PC-3 (cell line): ENCODE results near the gene TUSC2. TPM values are rescaled to one million over a fixed set of nuclear protein-coding genes. Genes with fewer than 3 reads are reported as not detected.

ENCODE experiments used
- ATAC-seq: fragments of 200-7000 bp; cut with Tn5 transposase; 2 replicates; pipeline ENCODE4 v1.9.1; 2020; ENCODE audit warnings: mild to moderate bottlenecking, moderate library complexity
- BruUV-seq: library from RNA; stranded (reverse); fragments of 400-500 nt; replicated peaks from 2 replicates; lab custom pipeline; 2021; lab: Mats Ljungman, UMichigan
- CTCF ChIA-PET: fragments of 300-600 bp; sonication (Branson Sonifier 250); formaldehyde crosslinking; loops from one replicate; lab custom pipeline; 2022; ENCODE audit warnings: antibody characterized with exemption; lab: Charles Lee
- POLR2A ChIA-PET: fragments of 300-600 bp; sonication (Branson Sonifier 250); formaldehyde crosslinking; loops from one replicate; lab custom pipeline; 2022; ENCODE audit warnings: antibody characterized with exemption; ENCODE audit not compliant: unreplicated experiment; lab: Charles Lee
- DNase-seq: peaks from one replicate; pipeline ENCODE4 v3.0.0-alpha.2; 2015
- H2AFZ ChIP-seq: fragments of 300-600 bp; sonication (generic); 2 replicates; pipeline ENCODE4 v1.6.0; 2016; ENCODE audit warnings: antibody characterized with exemption, low read length
- H3F3A ChIP-seq: fragments of 300-600 bp; sonication (generic); one replicate; pipeline ENCODE4 v1.6.0; 2017; ENCODE audit warnings: antibody characterized with exemption, low read length, control low read depth, mild to moderate bottlenecking; ENCODE audit not compliant: unreplicated experiment
- H3K27ac ChIP-seq: fragments of 300-600 bp; sonication (generic); 2 replicates; pipeline ENCODE4 v1.5.1; 2016; ENCODE audit warnings: mild to moderate bottlenecking, low read length
- H3K27me3 ChIP-seq: fragments of 300-600 bp; sonication (generic); 2 replicates; pipeline ENCODE4 v1.6.1; 2016; ENCODE audit warnings: low read length, mixed read lengths
- H3K36me3 ChIP-seq: fragments of 300-600 bp; sonication (generic); 2 replicates; pipeline ENCODE4 v1.6.1; 2016; ENCODE audit warnings: low read depth, mixed run types, low read length, mixed read lengths
- H3K4me1 ChIP-seq: fragments of 300-600 bp; sonication (generic); 2 replicates; pipeline ENCODE4 v1.5.1; 2016; ENCODE audit warnings: low read length; ENCODE audit not compliant: insufficient read depth
- H3K4me2 ChIP-seq: fragments of 300-600 bp; sonication (generic); 2 replicates; pipeline ENCODE4 v1.6.0; 2016; ENCODE audit warnings: low read length
- H3K4me3 ChIP-seq: fragments of 300-600 bp; sonication (generic); 2 replicates; pipeline ENCODE4 v1.5.1; 2016; ENCODE audit warnings: mild to moderate bottlenecking, low read length, mixed read lengths
- H3K79me2 ChIP-seq: fragments of 300-600 bp; sonication (generic); 2 replicates; pipeline ENCODE4 v1.6.1; 2017; ENCODE audit warnings: low read length, mixed read lengths
- H3K9ac ChIP-seq: fragments of 300-600 bp; sonication (generic); 2 replicates; pipeline ENCODE4 v1.6.0; 2016; ENCODE audit warnings: mild to moderate bottlenecking, low read length
- H3K9me2 ChIP-seq: fragments of 300-600 bp; sonication (generic); replicated peaks from 2 replicates; pipeline ENCODE4 v1.6.1; 2016; ENCODE audit warnings: mixed run types, low read length, mixed read lengths
- H3K9me3 ChIP-seq: fragments of 300-600 bp; sonication (generic); 2 replicates; pipeline ENCODE4 v1.6.1; 2016; ENCODE audit warnings: low read length, mixed read lengths
- H4K20me1 ChIP-seq: fragments of 300-600 bp; sonication (generic); 2 replicates; pipeline ENCODE4 v1.6.1; 2016; ENCODE audit warnings: low read length, mixed read lengths
- CTCF ChIP-seq: fragments of 300-600 bp; sonication (generic); conservative IDR thresholded peaks from 2 replicates; pipeline ENCODE4 v1.5.1; 2017; ENCODE audit warnings: antibody characterized with exemption, low read depth, mild to moderate bottlenecking, low read length
- EZH2 ChIP-seq: fragments of 300-600 bp; sonication (generic); IDR thresholded peaks from one replicate; pipeline ENCODE4 v1.6.1; 2017; ENCODE audit warnings: antibody characterized with exemption, mild to moderate bottlenecking, low read length; ENCODE audit not compliant: unreplicated experiment
- EZH2phosphoT487 ChIP-seq: fragments of 300-600 bp; sonication (generic); IDR thresholded peaks from 2 replicates; pipeline ENCODE4 v1.6.1; 2018; ENCODE audit warnings: mild to moderate bottlenecking, antibody characterized with exemption, low read length, borderline replicate concordance
- intact Hi-C: fragments of 100-400 bp; cut with micrococcal nuclease; formaldehyde crosslinking; loops from 2 replicates; pipeline ENCODE4 v1.9.0; 2023
- total RNA-seq: library from RNA; depleted of rRNA; stranded (reverse); fragments of >200 nt; gene quantifications from 2 replicates; pipeline ENCODE4 v1.2.3, GENCODE V29; 2014

Gene TUSC2
- total RNA-seq, 1 experiment from 2014 or later, result 143 TPM

GRCh38 chr3:50340448-50341329 is 12.7 kb upstream of the TUSC2 start, which contains the start of gene RASSF1:
Gene RASSF1 (minus strand): TSS chr3:50340836. CDS start chr3:50340805, 31 bp downstream.
- Histone ChIP-seq H3K4me2 (no peak within 1 kb of the TSS), H3K36me3 (no peaks in the 10 kb centered on the region), H3K4me3 (no peak within 1 kb of the TSS), H3K9ac (no peak within 1 kb of the TSS), H3K4me1 (peaks cover 13% of the 10 kb centered on the region), H4K20me1 (no peaks in the 10 kb centered on the region), H3K9me2 (no peaks in the 10 kb centered on the region), H2AFZ (no peak within 1 kb of the TSS), H3K27me3 (no peaks in the 10 kb centered on the region), H3K9me3 (no peaks in the 10 kb centered on the region), H3F3A (no peaks in the 10 kb centered on the region), H3K79me2 (peaks cover 15% of the 10 kb centered on the region), H3K27ac (no peak within 1 kb of the TSS)
- ChIA-PET CTCF (no interaction called here), POLR2A (no interaction called here)
- TF ChIP-seq CTCF, result no peak
- no peak for TF ChIP-seq EZH2phosphoT487
- no peak for TF ChIP-seq EZH2
- DNase-seq, result no peak
- intact Hi-C loops, result no loop called here
- BruUV-seq, result no TSS peak
- ATAC-seq, result no peak

DNA sequence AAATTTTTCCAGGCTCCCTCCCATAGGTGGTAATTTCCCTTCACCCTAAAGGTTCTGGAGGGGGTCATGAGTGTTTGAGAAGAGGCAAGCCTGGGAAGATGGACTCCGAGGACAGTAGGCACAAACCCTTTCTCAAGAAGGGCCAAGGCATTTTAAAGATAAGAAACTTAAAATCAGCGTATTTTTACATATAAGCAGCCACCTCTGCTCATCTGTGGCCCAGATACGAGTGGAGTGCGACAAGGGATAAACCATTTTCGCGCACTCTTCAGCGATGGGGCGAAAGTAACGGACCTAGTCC is 12.1 kb upstream of the TUSC2 start:
- Histone ChIP-seq H3K4me2 (no peak overlapping the region), H3K4me3 (no peak overlapping the region), H3K9me3 (no peaks in the 10 kb centered on the region), H3K27ac (no peak overlapping the region), H3K4me1 (peaks cover 18% of the 10 kb centered on the region), H2AFZ (no peak overlapping the region), H4K20me1 (peaks cover 3% of the 10 kb centered on the region; the same call in 1 of the 2 replicates), H3F3A (no peaks in the 10 kb centered on the region), H3K9me2 (no peaks in the 10 kb centered on the region), H3K27me3 (no peaks in the 10 kb centered on the region), H3K36me3 (no peaks in the 10 kb centered on the region), H3K79me2 (peaks cover 21% of the 10 kb centered on the region), H3K9ac (no peak overlapping the region)
- TF ChIP-seq CTCF (no peak), EZH2 (no peak), EZH2phosphoT487 (no peak)
- ChIA-PET POLR2A (no interaction called here), CTCF (no interaction called here)
- no TSS peak for BruUV-seq
- intact Hi-C loops, result no loop called here
- DNase-seq (no peak), ATAC-seq (no peak)
